ENCODE measurements around the gene MAST2. TPM values are rescaled to one million over a fixed set of nuclear protein-coding genes. Genes with fewer than 3 reads are reported as not detected.

Gene MAST2
- total RNA-seq, 1 experiment from 2014 or later, result 77.0 TPM

DNA sequence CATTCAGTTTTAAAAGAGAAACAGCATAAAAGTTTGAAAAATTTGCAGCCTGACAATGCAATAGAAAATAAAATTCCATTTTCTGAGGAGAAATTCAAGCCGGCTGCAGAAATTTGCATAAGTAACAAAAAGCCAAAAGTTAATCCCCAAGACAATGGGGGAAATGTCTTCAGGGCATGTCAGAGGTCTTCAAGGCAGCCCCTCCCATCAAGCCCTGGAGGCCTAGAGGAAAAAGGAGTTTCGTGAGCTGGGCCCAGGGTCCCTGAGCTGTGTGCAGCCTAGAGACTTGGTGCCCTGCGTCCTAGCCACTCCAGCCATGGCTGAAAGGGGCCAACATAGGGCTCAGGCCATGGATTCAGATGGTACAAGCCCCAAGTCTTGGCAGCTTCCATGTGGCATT is 254.4 kb downstream of the MAST2 start:
- BruUV-seq (replicated peaks), result no TSS peak
- Histone ChIP-seq H3K9me3 (ENCODE audit: control insufficient read depth, insufficient read depth, low read depth, low read length) (no peaks in the 10 kb centered on the region), H3K4me1 (ENCODE audit: control insufficient read depth, insufficient read depth, low read length) (no peaks in the 10 kb centered on the region), H3K27me3 (ENCODE audit: control insufficient read depth, insufficient read depth, low read length) (no peaks in the 10 kb centered on the region), H3K36me3 (ENCODE audit: control insufficient read depth, insufficient read depth, low read length) (peaks cover 9% of the 10 kb centered on the region), H3K27ac (ENCODE audit: low read length) (no peak overlapping the region), H3K4me3 (ENCODE audit: low read depth in 2 of 2, low read length in 2 of 2) (no peak overlapping the region)
- in situ Hi-C loops (cut with HindIII; ENCODE audit: low pct_unique_long_range_greater_than_20kb, low sequenced_read_pairs) (no loop called here), intact Hi-C loops (cut with micrococcal nuclease; ENCODE audit: unreplicated experiment) (no loop called here)
- ChIA-PET CTCF (no interaction called here), POLR2A (no interaction called here)
- ATAC-seq (no peak), DNase-seq (ENCODE audit: low read depth, low spot score) (no peak)
- TF ChIP-seq, protein P1, sequence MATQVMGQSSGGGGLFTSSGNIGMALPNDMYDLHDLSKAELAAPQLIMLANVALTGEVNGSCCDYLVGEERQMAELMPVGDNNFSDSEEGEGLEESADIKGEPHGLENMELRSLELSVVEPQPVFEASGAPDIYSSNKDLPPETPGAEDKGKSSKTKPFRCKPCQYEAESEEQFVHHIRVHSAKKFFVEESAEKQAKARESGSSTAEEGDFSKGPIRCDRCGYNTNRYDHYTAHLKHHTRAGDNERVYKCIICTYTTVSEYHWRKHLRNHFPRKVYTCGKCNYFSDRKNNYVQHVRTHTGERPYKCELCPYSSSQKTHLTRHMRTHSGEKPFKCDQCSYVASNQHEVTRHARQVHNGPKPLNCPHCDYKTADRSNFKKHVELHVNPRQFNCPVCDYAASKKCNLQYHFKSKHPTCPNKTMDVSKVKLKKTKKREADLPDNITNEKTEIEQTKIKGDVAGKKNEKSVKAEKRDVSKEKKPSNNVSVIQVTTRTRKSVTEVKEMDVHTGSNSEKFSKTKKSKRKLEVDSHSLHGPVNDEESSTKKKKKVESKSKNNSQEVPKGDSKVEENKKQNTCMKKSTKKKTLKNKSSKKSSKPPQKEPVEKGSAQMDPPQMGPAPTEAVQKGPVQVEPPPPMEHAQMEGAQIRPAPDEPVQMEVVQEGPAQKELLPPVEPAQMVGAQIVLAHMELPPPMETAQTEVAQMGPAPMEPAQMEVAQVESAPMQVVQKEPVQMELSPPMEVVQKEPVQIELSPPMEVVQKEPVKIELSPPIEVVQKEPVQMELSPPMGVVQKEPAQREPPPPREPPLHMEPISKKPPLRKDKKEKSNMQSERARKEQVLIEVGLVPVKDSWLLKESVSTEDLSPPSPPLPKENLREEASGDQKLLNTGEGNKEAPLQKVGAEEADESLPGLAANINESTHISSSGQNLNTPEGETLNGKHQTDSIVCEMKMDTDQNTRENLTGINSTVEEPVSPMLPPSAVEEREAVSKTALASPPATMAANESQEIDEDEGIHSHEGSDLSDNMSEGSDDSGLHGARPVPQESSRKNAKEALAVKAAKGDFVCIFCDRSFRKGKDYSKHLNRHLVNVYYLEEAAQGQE (IDR thresholded peaks at IDR 0.05; ENCODE audit: insufficient read depth in 1 of 2, low read depth in 2 of 2, low read length in 1 of 2), result no peak
- TF ChIP-seq POLR2AphosphoS5 (IDR thresholded peaks at IDR 0.05; ENCODE audit: low read depth, low read length) (no peak), SIN3A (IDR thresholded peaks at IDR 0.05; ENCODE audit: borderline replicate concordance, insufficient read depth, low read depth, low read length) (no peak), TCF7L2 (IDR thresholded peaks at IDR 0.05; ENCODE audit: low read depth, low read length) (no peak)
- TF ChIP-seq, protein P2, sequence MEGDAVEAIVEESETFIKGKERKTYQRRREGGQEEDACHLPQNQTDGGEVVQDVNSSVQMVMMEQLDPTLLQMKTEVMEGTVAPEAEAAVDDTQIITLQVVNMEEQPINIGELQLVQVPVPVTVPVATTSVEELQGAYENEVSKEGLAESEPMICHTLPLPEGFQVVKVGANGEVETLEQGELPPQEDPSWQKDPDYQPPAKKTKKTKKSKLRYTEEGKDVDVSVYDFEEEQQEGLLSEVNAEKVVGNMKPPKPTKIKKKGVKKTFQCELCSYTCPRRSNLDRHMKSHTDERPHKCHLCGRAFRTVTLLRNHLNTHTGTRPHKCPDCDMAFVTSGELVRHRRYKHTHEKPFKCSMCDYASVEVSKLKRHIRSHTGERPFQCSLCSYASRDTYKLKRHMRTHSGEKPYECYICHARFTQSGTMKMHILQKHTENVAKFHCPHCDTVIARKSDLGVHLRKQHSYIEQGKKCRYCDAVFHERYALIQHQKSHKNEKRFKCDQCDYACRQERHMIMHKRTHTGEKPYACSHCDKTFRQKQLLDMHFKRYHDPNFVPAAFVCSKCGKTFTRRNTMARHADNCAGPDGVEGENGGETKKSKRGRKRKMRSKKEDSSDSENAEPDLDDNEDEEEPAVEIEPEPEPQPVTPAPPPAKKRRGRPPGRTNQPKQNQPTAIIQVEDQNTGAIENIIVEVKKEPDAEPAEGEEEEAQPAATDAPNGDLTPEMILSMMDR (IDR thresholded peaks at IDR 0.05), result no peak

DNA sequence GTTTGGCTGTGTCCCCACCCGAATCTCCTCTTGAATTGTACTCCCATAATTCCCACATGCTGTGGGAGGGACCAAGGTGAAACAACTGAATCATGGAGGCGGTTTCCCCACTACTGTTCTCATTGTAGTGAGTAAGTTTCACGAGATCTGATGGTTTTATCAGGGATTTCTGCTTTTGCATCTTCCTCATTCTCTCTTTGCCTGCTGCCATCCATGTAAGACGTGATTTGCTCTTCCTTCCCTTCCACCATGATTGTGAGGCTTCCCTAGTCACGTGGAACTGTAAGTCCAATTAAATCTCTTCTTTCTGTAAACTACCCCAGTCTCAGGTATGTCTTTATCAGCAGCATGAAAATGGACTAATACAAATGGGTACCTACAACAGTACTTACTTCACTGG is 255.5 kb downstream of the MAST2 start:
- no peak for ATAC-seq
- in situ Hi-C loops (cut with HindIII; ENCODE audit: low pct_unique_long_range_greater_than_20kb, low sequenced_read_pairs) (no loop called here), intact Hi-C loops (cut with micrococcal nuclease; ENCODE audit: unreplicated experiment) (no loop called here)
- TF ChIP-seq TCF7L2 (IDR thresholded peaks at IDR 0.05; ENCODE audit: low read depth, low read length) (no peak), SIN3A (IDR thresholded peaks at IDR 0.05; ENCODE audit: borderline replicate concordance, insufficient read depth, low read depth, low read length) (no peak), POLR2AphosphoS5 (IDR thresholded peaks at IDR 0.05; ENCODE audit: low read depth, low read length) (no peak)
- TF ChIP-seq, protein P2 (IDR thresholded peaks at IDR 0.05), result no peak
- TF ChIP-seq, protein P1 (IDR thresholded peaks at IDR 0.05; ENCODE audit: insufficient read depth in 1 of 2, low read depth in 2 of 2, low read length in 1 of 2), result no peak
- no peak for DNase-seq (ENCODE audit: low read depth, low spot score)
- Histone ChIP-seq H3K9me3 (ENCODE audit: control insufficient read depth, insufficient read depth, low read depth, low read length) (no peaks in the 10 kb centered on the region), H3K4me1 (ENCODE audit: control insufficient read depth, insufficient read depth, low read length) (no peaks in the 10 kb centered on the region), H3K27me3 (ENCODE audit: control insufficient read depth, insufficient read depth, low read length) (no peaks in the 10 kb centered on the region), H3K4me3 (ENCODE audit: low read depth in 2 of 2, low read length in 2 of 2) (no peak overlapping the region), H3K36me3 (ENCODE audit: control insufficient read depth, insufficient read depth, low read length) (peaks cover 9% of the 10 kb centered on the region), H3K27ac (ENCODE audit: low read length) (no peak overlapping the region)
- POLR2A ChIA-PET, result no interaction called here
- BruUV-seq (replicated peaks), result no TSS peak
- CTCF ChIA-PET, result no interaction called here
